Neural progenitor cell (in vitro differentiated cells): Measurements from ENCODE around the gene ENC1.

Experiments
- EZH2 ChIP-seq: fragments of 200-600 bp; sonication (generic); IDR thresholded peaks from 2 replicates; pipeline ENCODE4 v1.6.1; 2017; ENCODE audit warnings: antibody characterized with exemption, mild to moderate bottlenecking, moderate library complexity
- EZH2phosphoT487 ChIP-seq: fragments of 200-600 bp; sonication (generic); IDR thresholded peaks from 2 replicates; pipeline ENCODE4 v1.6.1; 2017; ENCODE audit warnings: antibody characterized with exemption
- TF ChIP-seq, protein P1 (sequence below): fragments of 200-600 bp; sonication (generic); IDR thresholded peaks from 2 replicates; pipeline ENCODE4 v1.5.1; 2017; ENCODE audit warnings: antibody characterized with exemption, mild to moderate bottlenecking

DNA sequence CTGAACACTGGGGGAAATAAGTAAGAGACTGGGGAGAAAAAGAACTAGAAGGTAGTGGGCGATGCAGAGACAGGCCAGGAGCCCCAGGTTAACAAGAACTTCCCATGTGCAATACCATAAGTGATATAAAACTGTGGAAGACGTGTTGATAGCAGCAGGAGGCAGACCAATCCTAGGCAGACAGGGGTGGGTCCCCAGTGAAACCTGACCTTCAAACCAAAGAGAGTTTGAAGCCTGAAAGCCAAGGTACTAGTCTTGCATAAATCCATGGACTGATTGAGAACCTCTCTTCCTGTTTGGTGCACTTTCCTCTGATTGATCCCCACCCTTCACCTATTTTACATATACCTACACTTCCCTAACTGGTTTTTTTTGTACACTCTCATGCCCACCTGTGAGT lies 29.3 kb upstream of the ENC1 start:
- TF ChIP-seq, protein P1, sequence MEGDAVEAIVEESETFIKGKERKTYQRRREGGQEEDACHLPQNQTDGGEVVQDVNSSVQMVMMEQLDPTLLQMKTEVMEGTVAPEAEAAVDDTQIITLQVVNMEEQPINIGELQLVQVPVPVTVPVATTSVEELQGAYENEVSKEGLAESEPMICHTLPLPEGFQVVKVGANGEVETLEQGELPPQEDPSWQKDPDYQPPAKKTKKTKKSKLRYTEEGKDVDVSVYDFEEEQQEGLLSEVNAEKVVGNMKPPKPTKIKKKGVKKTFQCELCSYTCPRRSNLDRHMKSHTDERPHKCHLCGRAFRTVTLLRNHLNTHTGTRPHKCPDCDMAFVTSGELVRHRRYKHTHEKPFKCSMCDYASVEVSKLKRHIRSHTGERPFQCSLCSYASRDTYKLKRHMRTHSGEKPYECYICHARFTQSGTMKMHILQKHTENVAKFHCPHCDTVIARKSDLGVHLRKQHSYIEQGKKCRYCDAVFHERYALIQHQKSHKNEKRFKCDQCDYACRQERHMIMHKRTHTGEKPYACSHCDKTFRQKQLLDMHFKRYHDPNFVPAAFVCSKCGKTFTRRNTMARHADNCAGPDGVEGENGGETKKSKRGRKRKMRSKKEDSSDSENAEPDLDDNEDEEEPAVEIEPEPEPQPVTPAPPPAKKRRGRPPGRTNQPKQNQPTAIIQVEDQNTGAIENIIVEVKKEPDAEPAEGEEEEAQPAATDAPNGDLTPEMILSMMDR, result no peak
- TF ChIP-seq EZH2phosphoT487 (no peak), EZH2 (no peak)
